Type B pancreatic cell (in vitro differentiated cells): ENCODE data around the gene ETV6. TPM values are rescaled to one million over a fixed set of nuclear protein-coding genes. Genes with fewer than 3 reads are reported as not detected.
A peak's percentile ranks its signal among the peaks of the same experiment; 100 is the strongest.

Experiments used
- DNase-seq: peaks from one replicate; pipeline ENCODE4 v3.0.0; 2021; ENCODE audit warnings: mixed read lengths; ENCODE audit not compliant: unreplicated experiment; ENCODE audit errors: extremely low spot score
- H3K27ac Mint-ChIP-seq: 2 replicates; pipeline ENCODE4 v1.8.0; 2021; ENCODE audit warnings: mild to moderate bottlenecking, mixed read lengths
- H3K27me3 Mint-ChIP-seq: 2 replicates; pipeline ENCODE4 v1.8.0; 2021; ENCODE audit warnings: mixed read lengths
- H3K36me3 Mint-ChIP-seq: 2 replicates; pipeline ENCODE4 v1.8.0; 2021; ENCODE audit warnings: mixed read lengths
- H3K4me1 Mint-ChIP-seq: one replicate; pipeline ENCODE4 v1.8.0; 2021; ENCODE audit warnings: mixed read lengths; ENCODE audit not compliant: unreplicated experiment
- H3K4me3 Mint-ChIP-seq: 2 replicates; pipeline ENCODE4 v1.8.0; 2021; ENCODE audit warnings: mild to moderate bottlenecking, mixed read lengths
- H3K9me3 Mint-ChIP-seq: 2 replicates; pipeline ENCODE4 v1.8.0; 2021; ENCODE audit warnings: mixed read lengths
- CTCF ChIP-seq: fragments of 200-600 bp; sonication (generic); conservative IDR thresholded peaks from 2 replicates; pipeline ENCODE4 v1.5.0; 2021; ENCODE audit warnings: antibody characterized with exemption, mild to moderate bottlenecking
- total RNA-seq: library from RNA; stranded (reverse); gene quantifications from 2 replicates; pipeline ENCODE4 v1.2.1, GENCODE V29; 2021; ENCODE audit warnings: low replicate concordance

The ETV6 gene
- total RNA-seq, 1 donor from 2014 or later, result 26.5 TPM

DNA sequence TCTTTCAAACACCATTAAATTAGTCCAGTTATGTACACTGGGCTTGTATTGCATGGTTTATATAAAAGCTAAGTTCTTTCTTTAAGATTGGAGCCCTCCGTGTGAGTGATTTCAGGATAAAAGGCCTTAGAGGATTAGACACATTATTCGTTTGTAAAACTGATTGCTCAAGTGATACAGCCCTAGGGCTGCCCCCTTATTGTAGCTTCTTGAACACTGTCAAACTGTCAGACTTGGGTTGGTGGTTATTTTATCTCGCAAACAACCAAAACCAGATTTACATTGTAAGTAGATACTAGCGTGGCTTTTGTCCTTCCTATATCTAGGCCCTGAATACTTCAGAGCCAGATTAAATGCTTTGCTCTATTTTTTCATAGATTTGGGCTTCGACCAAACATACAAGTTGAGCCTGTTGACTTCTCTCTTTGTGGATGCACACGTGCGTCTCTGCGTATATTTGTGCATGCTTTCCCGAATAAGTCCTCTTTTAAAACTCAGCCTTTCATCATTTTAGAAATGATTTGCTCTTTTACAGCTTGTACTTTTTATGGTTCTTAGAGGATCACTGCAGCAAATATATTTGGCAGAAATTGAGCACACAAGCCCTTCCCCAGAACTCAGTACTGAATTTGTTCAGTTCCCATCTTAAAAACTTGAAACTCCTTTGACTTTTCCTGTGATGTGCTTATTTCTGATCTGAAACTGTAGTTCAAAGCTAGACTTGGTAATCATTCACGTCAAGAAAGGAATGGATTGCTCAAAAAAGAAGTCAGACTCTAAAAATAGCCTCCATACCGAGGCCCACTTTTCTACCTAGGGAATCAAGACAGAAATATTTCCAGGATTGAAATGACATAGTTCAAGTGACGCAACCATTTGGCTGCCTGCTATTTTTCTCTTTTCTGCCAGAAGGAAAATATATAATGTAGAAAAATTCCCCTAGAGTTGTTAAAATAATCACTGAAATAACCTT is 129.5 kb downstream of the ETV6 start:
- no peak for DNase-seq
- H3K27me3 Mint-ChIP-seq, result no peaks in the 10 kb centered on the region
- TF ChIP-seq CTCF, result no peak
- peaks cover 27% of the 10 kb centered on the region for H3K36me3 Mint-ChIP-seq
- no peaks in the 10 kb centered on the region for H3K9me3 Mint-ChIP-seq
- peak overlapping the region; percentile 64 for H3K27ac Mint-ChIP-seq
- no peak overlapping the region for H3K4me3 Mint-ChIP-seq
- H3K4me1 Mint-ChIP-seq, result peaks cover 22% of the 10 kb centered on the region

DNA sequence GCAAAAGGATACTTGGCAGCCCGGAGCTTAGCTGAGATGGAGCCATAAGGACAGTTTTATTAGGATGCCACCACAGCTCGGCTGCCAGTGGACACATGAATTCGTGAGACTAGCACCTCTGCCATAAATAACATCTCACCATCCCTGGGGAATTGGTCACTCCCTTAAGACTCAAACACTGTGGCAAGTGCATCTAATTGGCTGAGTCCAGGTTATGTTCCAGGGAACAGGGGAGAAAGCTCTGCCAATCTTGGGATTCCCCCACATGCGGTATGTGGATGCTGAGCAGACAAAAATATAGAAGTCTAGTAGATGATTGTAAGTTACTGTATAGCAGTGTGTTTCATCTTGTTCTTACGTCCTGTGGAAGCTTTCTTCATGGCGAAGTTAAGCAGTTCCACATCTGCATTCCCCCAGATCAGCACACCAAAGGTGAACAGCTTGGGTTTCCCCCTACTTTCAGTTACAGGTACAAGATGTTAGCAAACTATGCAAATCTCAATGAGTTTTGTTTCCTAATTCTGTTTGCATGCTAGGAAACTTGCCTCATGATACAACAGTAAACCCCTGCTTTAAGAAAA is 131.1 kb downstream of the ETV6 start:
- H3K4me3 Mint-ChIP-seq, result no peak overlapping the region
- H3K4me1 Mint-ChIP-seq, result peaks cover 18% of the 10 kb centered on the region
- peaks cover 4% of the 10 kb centered on the region for H3K9me3 Mint-ChIP-seq
- DNase-seq, result no peak
- no peak overlapping the region for H3K27ac Mint-ChIP-seq
- peaks cover 27% of the 10 kb centered on the region for H3K36me3 Mint-ChIP-seq
- TF ChIP-seq CTCF, result no peak
- no peaks in the 10 kb centered on the region for H3K27me3 Mint-ChIP-seq

DNA sequence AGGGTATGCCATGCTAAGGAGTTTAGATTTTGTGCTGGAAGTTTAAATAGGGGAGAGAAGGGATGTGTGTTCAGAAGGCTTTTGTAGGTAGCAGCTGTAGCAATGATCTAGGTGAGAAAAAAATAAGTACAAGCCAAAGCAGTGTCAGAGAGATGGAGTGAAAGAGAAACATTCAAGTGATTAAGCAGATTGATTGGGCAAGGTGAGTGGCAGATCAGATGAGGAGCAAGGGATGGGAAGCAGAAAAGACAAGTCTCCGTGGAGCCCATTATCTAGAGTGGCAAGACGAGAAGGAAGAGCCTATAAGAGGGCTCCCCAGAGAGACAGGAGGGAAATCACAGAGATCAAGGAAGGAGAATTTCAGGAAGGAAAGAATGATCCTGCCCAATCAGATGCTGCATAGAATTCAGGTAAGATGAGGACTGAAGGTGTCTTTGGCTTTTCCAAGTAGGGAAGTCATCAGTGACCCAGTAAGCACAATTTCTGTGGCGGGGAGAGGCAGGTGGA is 133.5 kb downstream of the ETV6 start:
- Mint-ChIP-seq H3K9me3 (peaks cover 5% of the 10 kb centered on the region), H3K4me1 (peaks cover 11% of the 10 kb centered on the region), H3K27me3 (no peaks in the 10 kb centered on the region), H3K4me3 (no peak overlapping the region), H3K36me3 (peaks cover 22% of the 10 kb centered on the region), H3K27ac (no peak overlapping the region)
- no peak for TF ChIP-seq CTCF
- DNase-seq, result no peak

DNA sequence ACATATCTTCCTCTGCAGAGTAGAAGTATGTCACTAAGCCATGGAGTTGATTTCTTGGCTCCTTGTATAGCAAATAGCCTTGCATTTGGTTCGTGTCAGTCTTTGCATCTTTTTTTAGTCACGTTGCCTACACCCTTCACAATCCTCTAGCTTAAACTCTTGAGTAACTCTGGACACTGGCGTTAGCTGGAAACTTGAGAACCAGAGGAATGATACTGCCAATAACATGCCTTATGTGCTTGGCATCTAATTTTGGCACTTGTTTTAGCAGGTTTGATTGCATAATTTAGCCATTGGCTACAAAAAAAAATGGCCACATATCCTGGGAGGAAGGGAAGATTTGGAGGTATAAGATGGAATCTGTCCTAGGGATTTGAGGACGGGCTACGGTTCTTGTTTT is 136.2 kb downstream of the ETV6 start:
- Mint-ChIP-seq H3K27me3 (no peaks in the 10 kb centered on the region), H3K36me3 (peaks cover 28% of the 10 kb centered on the region), H3K27ac (no peak overlapping the region), H3K9me3 (peaks cover 5% of the 10 kb centered on the region), H3K4me1 (no peaks in the 10 kb centered on the region), H3K4me3 (no peak overlapping the region)
- no peak for DNase-seq
- TF ChIP-seq CTCF, result no peak

- H3K4me3 Mint-ChIP-seq, result no peak overlapping the region
Measured at GRCh38 chr12:11786638-11787365, 137.3 kb downstream of the ETV6 start.

More at GRCh38 chr12:11786638-11787365, 137.3 kb downstream of the ETV6 start:
- Mint-ChIP-seq H3K36me3 (peaks cover 32% of the 10 kb centered on the region), H3K9me3 (peaks cover 9% of the 10 kb centered on the region), H3K27me3 (no peaks in the 10 kb centered on the region), H3K4me1 (no peaks in the 10 kb centered on the region), H3K27ac (no peak overlapping the region)
- no peak for TF ChIP-seq CTCF
- DNase-seq, result no peak
